ENCODE data around the gene AUTS2. TPM values are rescaled to one million over a fixed set of nuclear protein-coding genes. Genes with fewer than 3 reads are reported as not detected.
A peak's percentile ranks its signal among the peaks of the same experiment; 100 is the strongest.

Gene AUTS2
- polyA plus RNA-seq, 3 donors: 0.08 to 0.35 TPM; not detected in 1

- Histone ChIP-seq H3K9ac (ENCODE audit: insufficient read depth, low read length, poor library complexity, severe bottlenecking) (no peak overlapping the region), H3K4me3 (replicated peaks in 1 of 3; ENCODE audit: low read depth in 2 of 3, low read length in 3 of 3) (no peak overlapping the region), H2AFZ (ENCODE audit: insufficient read depth, low read depth, low read length, poor library complexity, severe bottlenecking) (peak overlapping the region; percentile 41)
These were observed 1231.2 kb downstream of the AUTS2 start for GRCh38 chr7:70829221-70830059.

GRCh38 chr7:70830060-70830395, 1231.8 kb downstream of the AUTS2 start:
- no peak overlapping the region for H3K27ac ChIP-seq (ENCODE audit: low read depth in 1 of 2, low read length in 2 of 2)
- H3K4me3 ChIP-seq (replicated peaks in 1 of 3; ENCODE audit: low read depth in 2 of 3, low read length in 3 of 3): no peak overlapping the region
- TF ChIP-seq, protein P1, sequence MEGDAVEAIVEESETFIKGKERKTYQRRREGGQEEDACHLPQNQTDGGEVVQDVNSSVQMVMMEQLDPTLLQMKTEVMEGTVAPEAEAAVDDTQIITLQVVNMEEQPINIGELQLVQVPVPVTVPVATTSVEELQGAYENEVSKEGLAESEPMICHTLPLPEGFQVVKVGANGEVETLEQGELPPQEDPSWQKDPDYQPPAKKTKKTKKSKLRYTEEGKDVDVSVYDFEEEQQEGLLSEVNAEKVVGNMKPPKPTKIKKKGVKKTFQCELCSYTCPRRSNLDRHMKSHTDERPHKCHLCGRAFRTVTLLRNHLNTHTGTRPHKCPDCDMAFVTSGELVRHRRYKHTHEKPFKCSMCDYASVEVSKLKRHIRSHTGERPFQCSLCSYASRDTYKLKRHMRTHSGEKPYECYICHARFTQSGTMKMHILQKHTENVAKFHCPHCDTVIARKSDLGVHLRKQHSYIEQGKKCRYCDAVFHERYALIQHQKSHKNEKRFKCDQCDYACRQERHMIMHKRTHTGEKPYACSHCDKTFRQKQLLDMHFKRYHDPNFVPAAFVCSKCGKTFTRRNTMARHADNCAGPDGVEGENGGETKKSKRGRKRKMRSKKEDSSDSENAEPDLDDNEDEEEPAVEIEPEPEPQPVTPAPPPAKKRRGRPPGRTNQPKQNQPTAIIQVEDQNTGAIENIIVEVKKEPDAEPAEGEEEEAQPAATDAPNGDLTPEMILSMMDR (IDR thresholded peaks at IDR 0.05): no peak
- H3K9ac ChIP-seq (ENCODE audit: insufficient read depth, low read length, poor library complexity, severe bottlenecking): no peak overlapping the region
- DNase-seq: no peak
- intact Hi-C loops (cut with micrococcal nuclease): no loop called here
- no peaks in the 10 kb centered on the region for H3K36me3 ChIP-seq (replicated peaks in 1 of 2; ENCODE audit: control insufficient read depth in 1 of 2, insufficient read depth in 2 of 2, low read length in 2 of 2)
- Mint-ChIP-seq H3K36me3 (no peaks in the 10 kb centered on the region), H3K27ac (no peak overlapping the region), H3K4me3 (peak overlapping the region in 1 of 2 donors; percentile 76), H3K9me3 (peaks cover 0 to 5% (median 0%) of the 10 kb centered on the region in 7 donors), H3K4me1 (peaks cover 11% of the 10 kb centered on the region), H3K27me3 (ENCODE audit: low read depth in 3 of 3) (peaks cover 8 to 19% (median 9%) of the 10 kb centered on the region in 3 donors)
- H3K27me3 ChIP-seq (ENCODE audit: control insufficient read depth in 2 of 2, insufficient read depth in 2 of 2, low read length in 2 of 2): no peaks in the 10 kb centered on the region
- no peaks in the 10 kb centered on the region for H4K20me1 ChIP-seq (ENCODE audit: insufficient read depth, low read length)
- WGBS (ENCODE audit: insufficient coverage): 58% methylated on average over 7 of the region's 7 CpGs
- no peak overlapping the region for H2AFZ ChIP-seq (ENCODE audit: insufficient read depth, low read depth, low read length, poor library complexity, severe bottlenecking)
- H3K4me2 ChIP-seq (replicated peaks; ENCODE audit: extremely low read depth, low read length, poor library complexity, severe bottlenecking): no peak overlapping the region
- no peaks in the 10 kb centered on the region for H3K9me3 ChIP-seq (replicated peaks in 1 of 2; ENCODE audit: control insufficient read depth in 1 of 2, insufficient read depth in 1 of 2, low read length in 2 of 2)
- no peaks in the 10 kb centered on the region for H3K79me2 ChIP-seq (ENCODE audit: insufficient read depth, low read length)
- peaks cover 5 to 7% of the 10 kb centered on the region in 2 donors for H3K4me1 ChIP-seq (ENCODE audit: control insufficient read depth in 1 of 2, insufficient read depth in 2 of 2, low read length in 2 of 2)

More at GRCh38 chr7:70829221-70830059, 1231.2 kb downstream of the AUTS2 start:
- under 1% methylated on average over 27 of the region's 29 CpGs for WGBS (ENCODE audit: insufficient coverage)
- no peaks in the 10 kb centered on the region for H4K20me1 ChIP-seq (ENCODE audit: insufficient read depth, low read length)
- H3K27ac Mint-ChIP-seq: peak overlapping the region in 2 of 7 donors; percentile 4 to 66
- H3K27me3 ChIP-seq (ENCODE audit: control insufficient read depth in 2 of 2, insufficient read depth in 2 of 2, low read length in 2 of 2): no peaks in the 10 kb centered on the region
- H3K9me3 Mint-ChIP-seq: peaks cover 0 to 4% (median 0%) of the 10 kb centered on the region in 7 donors
- no peaks in the 10 kb centered on the region for H3K9me3 ChIP-seq (replicated peaks in 1 of 2; ENCODE audit: control insufficient read depth in 1 of 2, insufficient read depth in 1 of 2, low read length in 2 of 2)
- intact Hi-C loops (cut with micrococcal nuclease): no loop called here
- H3K4me2 ChIP-seq (replicated peaks; ENCODE audit: extremely low read depth, low read length, poor library complexity, severe bottlenecking): peak overlapping the region; percentile 2
- TF ChIP-seq, protein P1 (IDR thresholded peaks at IDR 0.05): peak; percentile 93
- H3K36me3 Mint-ChIP-seq: no peaks in the 10 kb centered on the region
- no peak overlapping the region for H3K27ac ChIP-seq (ENCODE audit: low read depth in 1 of 2, low read length in 2 of 2)
- no peaks in the 10 kb centered on the region for H3K36me3 ChIP-seq (replicated peaks in 1 of 2; ENCODE audit: control insufficient read depth in 1 of 2, insufficient read depth in 2 of 2, low read length in 2 of 2)
- peaks cover 5 to 7% of the 10 kb centered on the region in 2 donors for H3K4me1 ChIP-seq (ENCODE audit: control insufficient read depth in 1 of 2, insufficient read depth in 2 of 2, low read length in 2 of 2)
- H3K4me1 Mint-ChIP-seq: peaks cover 11% of the 10 kb centered on the region
- DNase-seq: peak; percentile 2 to 25 (median 22)
- H3K27me3 Mint-ChIP-seq (ENCODE audit: low read depth in 3 of 3): peaks cover 8 to 21% (median 9%) of the 10 kb centered on the region in 3 donors
- no peaks in the 10 kb centered on the region for H3K79me2 ChIP-seq (ENCODE audit: insufficient read depth, low read length)
- H3K4me3 Mint-ChIP-seq: peak overlapping the region in 1 of 2 donors; percentile 76

Measured in CD14-positive monocyte (primary cell).